Small intestine (tissue), 7 donors: ENCODE data around the gene PRKCD. TPM values are rescaled to one million over a fixed set of nuclear protein-coding genes. Genes with fewer than 3 reads are reported as not detected.

Experiments used
- DNase-seq, 2 donors: peaks; one replicate each; pipeline versions ENCODE4 v3.0.0 to v3.0.0-alpha.2; 2013
- FAIRE-seq: peaks from 2 replicates; lab custom pipeline; 2012; peaks lifted over from hg19 to GRCh38; lab: Jason Lieb, UNC
- H3K27ac ChIP-seq, 3 donors: one replicate each; pipeline ENCODE4 v1.5.1; 2013; ENCODE audit warnings: low read length in 2 of 3, mild to moderate bottlenecking in 2 of 3, control low read depth in 1 of 3, inconsistent platforms in 1 of 3, low read depth in 1 of 3, moderate library complexity in 1 of 3
- H3K27me3 ChIP-seq, 3 donors: one replicate each; pipeline ENCODE4 v1.6.1; 2013; ENCODE audit warnings: low read length in 3 of 3, inconsistent platforms in 1 of 3; ENCODE audit not compliant: control insufficient read depth in 3 of 3, insufficient read depth in 3 of 3
- H3K36me3 ChIP-seq, 3 donors: one replicate each; pipeline ENCODE4 v1.6.1; 2013; ENCODE audit warnings: low read length in 3 of 3, inconsistent platforms in 1 of 3, low read depth in 1 of 3, mild to moderate bottlenecking in 1 of 3, moderate library complexity in 1 of 3; ENCODE audit not compliant: control insufficient read depth in 3 of 3, insufficient read depth in 2 of 3
- H3K4me1 ChIP-seq, 3 donors: one replicate each; pipeline ENCODE4 v1.6.1; 2013; ENCODE audit warnings: low read length in 2 of 3, inconsistent platforms in 1 of 3, low read depth in 1 of 3, mild to moderate bottlenecking in 1 of 3, moderate library complexity in 1 of 3; ENCODE audit not compliant: control insufficient read depth in 3 of 3, insufficient read depth in 2 of 3
- H3K4me3 ChIP-seq, 3 donors: one replicate each; pipeline ENCODE4 v1.5.1; 2013; ENCODE audit warnings: low read length in 3 of 3, control low read depth in 1 of 3, inconsistent platforms in 1 of 3, low read depth in 1 of 3, mild to moderate bottlenecking in 1 of 3, moderate library complexity in 1 of 3
- H3K9me3 ChIP-seq, 2 donors: one replicate each; pipeline ENCODE4 v1.6.1; 2013; ENCODE audit warnings: low read depth in 1 of 2, low read length in 1 of 2; ENCODE audit not compliant: control insufficient read depth in 2 of 2, insufficient read depth in 1 of 2
- WGBS, 3 donors: extraction: QIAGEN DNeasy Blood & Tissue Kit; methylation state at CpG; one replicate each; pipeline ENCODE4 v1.1.7; 2013; 5-methylcytosine and 5-hydroxymethylcytosine counted together
- polyA plus RNA-seq, 4 donors: library from polyadenylated mRNA; stranded (reverse) in 3 of 4; unstranded in 1 of 4; fragments of 200-250 nt in 3 of 4; fragments of 120-200 nt in 1 of 4; gene quantifications; one replicate each; pipeline versions ENCODE4 v1.2.1 to v1.2.3, GENCODE V29; 2013
- donor health status: healthy with polysubstance abuse.
- donor health status: control.
- donor health status: control.
- donor health status: Bipolar disorder and iron deficiency.
- donor health status: healthy.

The PRKCD gene
- polyA plus RNA-seq, 4 donors = 28.9 to 150 (median 67.2) TPM

- H3K4me1 ChIP-seq = peaks cover 3 to 79% (median 25%) of the 10 kb centered on the region in 3 donors
- H3K27me3 ChIP-seq = no peaks in the 10 kb centered on the region
- H3K36me3 ChIP-seq = peaks cover 0 to 93% (median 6%) of the 10 kb centered on the region in 3 donors
- 81 to 85% (median 81%) methylated on average over 15 of the region's 15 CpGs for WGBS, 3 donors
- H3K4me3 ChIP-seq = no peak overlapping the region
- H3K27ac ChIP-seq = peak overlapping the region in 2 of 3 donors; percentile 3 to 5
- DNase-seq (no peak), FAIRE-seq (no peak)
- no peaks in the 10 kb centered on the region for H3K9me3 ChIP-seq
Observed at GRCh38 chr3:53168175-53168923, 7.3 kb downstream of the PRKCD start.

- peak overlapping the region; percentile 43 to 77 (median 64) for H3K27ac ChIP-seq
- no peak for DNase-seq
- no peak overlapping the region for H3K4me3 ChIP-seq
- 72 to 77% (median 77%) methylated on average over 15 of the region's 15 CpGs for WGBS, 3 donors
- FAIRE-seq = no peak
- H3K36me3 ChIP-seq = peaks cover 0 to 95% (median 6%) of the 10 kb centered on the region in 3 donors
- H3K27me3 ChIP-seq = no peaks in the 10 kb centered on the region
- H3K9me3 ChIP-seq = no peaks in the 10 kb centered on the region
- H3K4me1 ChIP-seq = peaks cover 3 to 70% (median 25%) of the 10 kb centered on the region in 3 donors
Observed at GRCh38 chr3:53169045-53169831, 8.2 kb downstream of the PRKCD start.

- WGBS, 3 donors = 88 to 93% (median 90%) methylated on average over 9 of the region's 9 CpGs
- Histone ChIP-seq H3K36me3 (peaks cover 3 to 95% (median 6%) of the 10 kb centered on the region in 3 donors), H3K4me1 (peaks cover 3 to 68% (median 25%) of the 10 kb centered on the region in 3 donors), H3K4me3 (no peak overlapping the region), H3K27ac (peak overlapping the region; percentile 43 to 77 (median 64)), H3K27me3 (no peaks in the 10 kb centered on the region), H3K9me3 (no peaks in the 10 kb centered on the region)
- FAIRE-seq (no peak), DNase-seq (no peak)
Observed at GRCh38 chr3:53169832-53170324, 8.9 kb downstream of the PRKCD start.

GRCh38 chr3:53170325-53171063 is 9.5 kb downstream of the PRKCD start:
- H3K4me3 ChIP-seq = no peak overlapping the region
- peak; percentile 81 to 89 for DNase-seq
- no peaks in the 10 kb centered on the region for H3K9me3 ChIP-seq
- 32 to 60% (median 35%) methylated on average over 17 of the region's 17 CpGs for WGBS, 3 donors
- peaks cover 3 to 94% (median 6%) of the 10 kb centered on the region in 3 donors for H3K36me3 ChIP-seq
- H3K27ac ChIP-seq = peak overlapping the region; percentile 43 to 77 (median 64)
- no peak for FAIRE-seq
- peaks cover 3 to 62% (median 25%) of the 10 kb centered on the region in 3 donors for H3K4me1 ChIP-seq
- H3K27me3 ChIP-seq = no peaks in the 10 kb centered on the region

- FAIRE-seq (no peak), DNase-seq (no peak)
- peak overlapping the region; percentile 43 to 77 (median 64) for H3K27ac ChIP-seq
- no peaks in the 10 kb centered on the region for H3K27me3 ChIP-seq
- peaks cover 3 to 94% (median 5%) of the 10 kb centered on the region in 3 donors for H3K36me3 ChIP-seq
- H3K4me1 ChIP-seq = peaks cover 3 to 57% (median 25%) of the 10 kb centered on the region in 3 donors
- no peaks in the 10 kb centered on the region for H3K9me3 ChIP-seq
- no peak overlapping the region for H3K4me3 ChIP-seq
- 46 to 66% (median 49%) methylated on average over 7 of the region's 7 CpGs for WGBS, 3 donors
Observed at GRCh38 chr3:53171064-53171418, 10.0 kb downstream of the PRKCD start.

- Histone ChIP-seq H3K9me3 (no peaks in the 10 kb centered on the region), H3K4me1 (peaks cover 3 to 50% (median 18%) of the 10 kb centered on the region in 3 donors), H3K27me3 (no peaks in the 10 kb centered on the region), H3K27ac (peak overlapping the region; percentile 4 to 64 (median 9)), H3K36me3 (peaks cover 3 to 91% (median 3%) of the 10 kb centered on the region in 3 donors), H3K4me3 (no peak overlapping the region)
- DNase-seq (no peak), FAIRE-seq (no peak)
- 61 to 64% (median 63%) methylated on average over 5 to 7 of the region's 7 CpGs for WGBS, 3 donors
Observed at GRCh38 chr3:53171827-53172505, 11.0 kb downstream of the PRKCD start.

- peaks cover 3 to 91% (median 6%) of the 10 kb centered on the region in 3 donors for H3K36me3 ChIP-seq
- no peak overlapping the region for H3K27ac ChIP-seq
- FAIRE-seq (no peak), DNase-seq (no peak)
- peaks cover 0 to 40% (median 14%) of the 10 kb centered on the region in 3 donors for H3K4me1 ChIP-seq
- no peaks in the 10 kb centered on the region for H3K27me3 ChIP-seq
- H3K9me3 ChIP-seq = no peaks in the 10 kb centered on the region
- H3K4me3 ChIP-seq = no peak overlapping the region
- WGBS, 3 donors = 76 to 88% (median 79%) methylated on average over 5 of the region's 5 CpGs
Observed at GRCh38 chr3:53173107-53173506, 12.1 kb downstream of the PRKCD start.
